Posterior vena cava (tissue), 2 donors: ENCODE data around the gene SLC41A1. TPM values are rescaled to one million over a fixed set of nuclear protein-coding genes. Genes with fewer than 3 reads are reported as not detected.
A peak's percentile ranks its signal among the peaks of the same experiment; 100 is the strongest.
"Not testable (repeated sequence)": the region's sequence is repeated elsewhere in the genome, so short reads cannot be mapped to it uniquely, and the experiment has no call there.

Experiments used
- DNase-seq: peaks from one replicate; pipeline ENCODE4 v3.0.0-alpha.2; 2020; ENCODE audit warnings: low spot score
- intact Hi-C, 2 donors: fragments of 100-400 bp; cut with DNase I; formaldehyde crosslinking; loops; one replicate each; pipeline versions ENCODE4 v1.14.1 to v1.14.2; 2022 to 2023
- total RNA-seq, 2 donors: library from RNA; stranded (reverse); fragmentation: NEBNext Ultra II Directional; extraction: Animal tissue kit (Norgen Biotek cat#: 25700); gene quantifications; one replicate each; pipeline ENCODE4 v1.2.1, GENCODE V29; 2021
- donor health status: DM: yes; HTN: yes; CAD: no.
- donor health status: DM: yes; HTN: yes; CAD: no.

SLC41A1 gene
- total RNA-seq, 2 donors from 2014 or later = 20.7 to 27.8 TPM

- DNase-seq = no peak
- intact Hi-C loops = no loop called here
These were observed 13.2 kb upstream of the SLC41A1 start for GRCh38 chr1:205826016-205826806.

GRCh38 chr1:205824180-205824579 is 11.2 kb upstream of the SLC41A1 start:
- intact Hi-C loops = no loop called here

GRCh38 chr1:205823260-205823659 is 10.3 kb upstream of the SLC41A1 start:
- intact Hi-C loops = not testable (repeated sequence)

More at GRCh38 chr1:205824180-205824579, 11.2 kb upstream of the SLC41A1 start:
- DNase-seq = no peak

GRCh38 chr1:205822397-205822796 is 9.4 kb upstream of the SLC41A1 start:
- no peak for DNase-seq
- intact Hi-C loops = no loop called here

More at GRCh38 chr1:205823260-205823659, 10.3 kb upstream of the SLC41A1 start:
- not testable (repeated sequence) for DNase-seq

GRCh38 chr1:205817988-205818387 is 5.0 kb upstream of the SLC41A1 start:
- intact Hi-C loops = no loop called here
- no peak for DNase-seq

- intact Hi-C loops = no loop called here
These were observed 4.4 kb upstream of the SLC41A1 start for GRCh38 chr1:205817364-205817763.

GRCh38 chr1:205813755-205814058 is 709 bp upstream of the SLC41A1 start:
- intact Hi-C loops = no loop called here
- DNase-seq = no peak

More at GRCh38 chr1:205817364-205817763, 4.4 kb upstream of the SLC41A1 start:
- DNase-seq = no peak

- peak; percentile 55 for DNase-seq
- intact Hi-C loops = no loop called here
These were observed 624 bp downstream of the SLC41A1 start for GRCh38 chr1:205812271-205812877.

- intact Hi-C loops = no loop called here
- peak; percentile 32 for DNase-seq
These were observed 1.3 kb downstream of the SLC41A1 start for GRCh38 chr1:205811660-205812059.

- intact Hi-C loops = no loop called here
- peak; percentile 64 for DNase-seq
These were observed 2.4 kb downstream of the SLC41A1 start for GRCh38 chr1:205810448-205811157.

- peak; percentile 78 for DNase-seq
- intact Hi-C loops = no loop called here
These were observed 3.1 kb downstream of the SLC41A1 start for GRCh38 chr1:205809942-205810345.

GRCh38 chr1:205809469-205809868 is 3.5 kb downstream of the SLC41A1 start:
- peak; percentile 13 for DNase-seq
- intact Hi-C loops = no loop called here

GRCh38 chr1:205805082-205805711 is 7.8 kb downstream of the SLC41A1 start:
- intact Hi-C loops = no loop called here
- DNase-seq = no peak

- intact Hi-C loops = no loop called here
- DNase-seq = no peak
These were observed 8.4 kb downstream of the SLC41A1 start for GRCh38 chr1:205804605-205805004.

- DNase-seq = no peak
- intact Hi-C loops = no loop called here
These were observed 9.0 kb downstream of the SLC41A1 start for GRCh38 chr1:205803986-205804385.

GRCh38 chr1:205802060-205802459 is 10.9 kb downstream of the SLC41A1 start:
- no peak for DNase-seq
- intact Hi-C loops = no loop called here

- DNase-seq = no peak
- intact Hi-C loops = no loop called here
These were observed 11.9 kb downstream of the SLC41A1 start for GRCh38 chr1:205800981-205801703.

GRCh38 chr1:205800427-205800826 is 12.6 kb downstream of the SLC41A1 start:
- no peak for DNase-seq
- intact Hi-C loops = no loop called here

GRCh38 chr1:205798577-205798976 is 14.4 kb downstream of the SLC41A1 start:
- intact Hi-C loops = loop anchor here (10.0 kb wide), 2 partner anchors 116 to 306 kb away; no protein-coding TSS in a partner anchor
- no peak for DNase-seq
